HFF-Myc (cell line): ENCODE results near the gene TANC1.

Source experiments
- DNase-seq: peaks from one replicate; pipeline ENCODE4 v3.0.0-alpha.2; 2011; ENCODE audit warnings: low read depth; ENCODE audit errors: extremely low read depth
- H3K4me3 ChIP-seq: replicated peaks from 2 replicates; pipeline ENCODE4 v1.5.1; 2011; ENCODE audit warnings: low read depth, mild to moderate bottlenecking, control low read depth, low read length
- CTCF ChIP-seq: IDR thresholded peaks from 2 replicates; pipeline ENCODE4 v1.5.1; 2012; ENCODE audit warnings: mild to moderate bottlenecking, low read depth, low read length, control low read depth; ENCODE audit errors: missing control alignments

TANC1 gene

GRCh38 chr2:159234868-159235267, 266.4 kb downstream of the TANC1 start:
- no peak for DNase-seq
- H3K4me3 ChIP-seq = no peak overlapping the region
- TF ChIP-seq CTCF = no peak

DNA sequence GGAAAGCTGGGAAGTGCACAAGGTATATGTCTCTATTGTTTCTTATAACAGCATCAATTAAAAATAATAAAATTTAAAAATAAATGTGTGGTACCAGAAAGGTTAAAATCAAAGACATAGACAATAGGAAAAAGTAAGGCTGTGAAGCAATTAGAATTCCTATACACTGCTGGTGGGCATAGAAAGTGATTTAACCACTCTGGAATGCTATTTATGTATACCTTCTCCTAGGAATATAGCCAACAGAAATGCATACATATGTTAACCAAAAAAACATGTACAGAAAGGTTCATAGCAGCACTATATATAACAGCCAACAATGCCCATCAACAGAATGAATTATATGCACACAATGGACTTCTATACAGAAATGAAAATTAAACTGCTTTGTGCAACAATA, 275.1 kb downstream of the TANC1 start:
- TF ChIP-seq CTCF = no peak

DNA sequence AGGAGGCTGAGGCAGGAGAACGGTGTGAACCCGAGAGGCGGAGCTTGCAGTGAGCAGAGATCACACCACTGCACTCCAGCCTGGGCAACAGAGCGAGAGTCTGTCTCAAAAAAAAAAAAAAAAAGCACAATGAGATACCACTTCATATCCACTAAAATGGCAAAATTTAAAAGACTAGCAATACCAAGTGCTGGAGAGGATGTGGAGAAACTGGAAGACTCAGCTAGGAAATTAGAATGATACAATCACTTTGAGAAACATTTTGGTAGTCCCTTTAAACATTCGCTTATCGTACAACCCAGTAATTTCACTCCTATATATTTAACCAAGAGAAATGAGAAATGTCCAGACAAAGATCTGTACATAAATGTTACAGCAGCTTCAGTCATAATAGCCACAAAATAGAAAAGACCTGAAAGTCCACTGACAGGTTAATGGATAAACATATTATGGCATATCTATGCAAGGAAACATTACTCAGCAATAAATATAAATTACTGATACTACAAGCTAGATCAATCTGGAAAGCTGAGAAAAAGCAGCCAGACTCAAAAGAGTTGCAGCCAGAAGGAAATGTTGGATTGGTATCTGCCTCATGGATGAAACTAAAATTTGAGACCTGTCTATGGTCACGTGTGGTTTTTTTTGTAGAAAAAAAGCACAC, 278.0 kb downstream of the TANC1 start:
- no peak for DNase-seq
- TF ChIP-seq CTCF = no peak
- no peak overlapping the region for H3K4me3 ChIP-seq

More for the DNA sequence above, 275.1 kb downstream of the TANC1 start:
- H3K4me3 ChIP-seq = no peak overlapping the region
- no peak for DNase-seq

- no peak for TF ChIP-seq CTCF
- no peak for DNase-seq
- H3K4me3 ChIP-seq = no peak overlapping the region
Measured at GRCh38 chr2:159249990-159250715, 281.7 kb downstream of the TANC1 start.

GRCh38 chr2:159251296-159252173, 283.1 kb downstream of the TANC1 start:
- DNase-seq = no peak
- no peak for TF ChIP-seq CTCF
- no peak overlapping the region for H3K4me3 ChIP-seq

DNA sequence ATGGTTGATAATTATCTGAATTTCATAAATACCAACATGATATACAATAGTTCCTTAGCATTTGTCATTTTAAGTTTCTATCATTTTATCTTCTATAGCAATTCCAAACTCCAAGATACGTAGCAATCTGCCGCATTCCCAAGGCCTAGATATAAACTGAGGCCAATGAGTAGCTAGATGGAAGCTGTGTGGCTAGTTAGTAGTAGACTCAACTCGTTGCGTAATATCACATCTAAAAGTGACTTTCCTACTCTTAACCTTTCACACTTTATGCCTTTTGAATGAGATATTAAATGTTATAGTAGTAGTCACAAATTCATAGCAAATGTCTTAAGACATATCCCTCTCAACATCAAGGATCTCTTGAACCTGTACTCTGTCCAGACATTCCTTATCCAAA, 284.5 kb downstream of the TANC1 start:
- H3K4me3 ChIP-seq = no peak overlapping the region
- TF ChIP-seq CTCF = no peak
- DNase-seq = no peak
